ENCODE results near the gene TC2N.
"Not testable (repeated sequence)": the region's sequence is repeated elsewhere in the genome, so short reads cannot be mapped to it uniquely, and the experiment has no call there.

The TC2N gene

DNA sequence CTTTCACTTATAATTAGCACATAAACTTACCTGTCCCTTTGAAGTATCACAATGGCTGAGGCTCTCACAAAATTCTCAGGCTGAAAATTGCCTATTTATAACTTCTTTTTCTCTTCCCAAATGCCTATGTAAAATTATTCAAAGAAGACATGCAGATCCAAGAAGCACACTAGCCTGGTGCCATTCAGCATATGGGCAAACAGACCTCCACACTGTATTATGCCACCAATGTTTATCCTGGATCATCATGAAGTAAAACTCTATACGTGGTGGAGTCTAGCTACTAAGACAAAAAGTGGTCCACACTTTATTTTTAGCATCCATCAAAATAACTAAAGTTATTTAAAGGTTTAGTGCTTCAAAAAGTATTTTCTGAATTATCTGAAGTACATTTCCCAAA, 15.8 kb downstream of the TC2N start:
- no peak for DNase-seq (ENCODE audit: low read depth)
- H3K4me3 ChIP-seq (ENCODE audit: control insufficient read depth, low read depth, low read length), result no peak overlapping the region
- TF ChIP-seq, protein P1, sequence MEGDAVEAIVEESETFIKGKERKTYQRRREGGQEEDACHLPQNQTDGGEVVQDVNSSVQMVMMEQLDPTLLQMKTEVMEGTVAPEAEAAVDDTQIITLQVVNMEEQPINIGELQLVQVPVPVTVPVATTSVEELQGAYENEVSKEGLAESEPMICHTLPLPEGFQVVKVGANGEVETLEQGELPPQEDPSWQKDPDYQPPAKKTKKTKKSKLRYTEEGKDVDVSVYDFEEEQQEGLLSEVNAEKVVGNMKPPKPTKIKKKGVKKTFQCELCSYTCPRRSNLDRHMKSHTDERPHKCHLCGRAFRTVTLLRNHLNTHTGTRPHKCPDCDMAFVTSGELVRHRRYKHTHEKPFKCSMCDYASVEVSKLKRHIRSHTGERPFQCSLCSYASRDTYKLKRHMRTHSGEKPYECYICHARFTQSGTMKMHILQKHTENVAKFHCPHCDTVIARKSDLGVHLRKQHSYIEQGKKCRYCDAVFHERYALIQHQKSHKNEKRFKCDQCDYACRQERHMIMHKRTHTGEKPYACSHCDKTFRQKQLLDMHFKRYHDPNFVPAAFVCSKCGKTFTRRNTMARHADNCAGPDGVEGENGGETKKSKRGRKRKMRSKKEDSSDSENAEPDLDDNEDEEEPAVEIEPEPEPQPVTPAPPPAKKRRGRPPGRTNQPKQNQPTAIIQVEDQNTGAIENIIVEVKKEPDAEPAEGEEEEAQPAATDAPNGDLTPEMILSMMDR (IDR thresholded peaks at IDR 0.05; ENCODE audit: control insufficient read depth, insufficient read depth, low read depth, low read length, missing control alignments), result no peak

DNA sequence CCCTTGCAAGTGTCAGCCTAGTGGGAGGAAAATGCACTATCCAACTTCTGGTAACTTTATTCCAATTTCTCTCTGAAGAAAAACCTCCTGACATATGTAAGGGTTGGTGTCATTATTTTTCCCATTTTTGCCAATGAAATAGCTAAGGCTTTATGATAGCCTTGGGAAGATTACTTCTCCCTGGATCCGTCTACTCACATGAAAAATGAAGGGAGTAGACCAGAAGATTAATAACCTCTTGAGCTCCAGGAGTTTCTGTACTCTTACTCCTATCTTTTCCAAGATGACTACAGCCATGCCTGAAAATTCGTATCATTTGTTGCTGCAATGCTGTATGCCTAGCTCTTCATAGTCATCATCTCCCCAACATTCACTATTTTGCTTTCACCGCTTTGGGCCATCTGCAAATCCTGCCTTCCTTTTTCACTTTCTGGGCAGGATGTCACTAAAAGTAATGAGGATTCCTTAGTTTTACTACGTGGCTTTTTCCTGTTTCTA, 18.8 kb downstream of the TC2N start:
- no peak overlapping the region for H3K4me3 ChIP-seq (ENCODE audit: control insufficient read depth, low read depth, low read length)
- no peak for DNase-seq (ENCODE audit: low read depth)
- TF ChIP-seq, protein P1 (IDR thresholded peaks at IDR 0.05; ENCODE audit: control insufficient read depth, insufficient read depth, low read depth, low read length, missing control alignments), result no peak

DNA sequence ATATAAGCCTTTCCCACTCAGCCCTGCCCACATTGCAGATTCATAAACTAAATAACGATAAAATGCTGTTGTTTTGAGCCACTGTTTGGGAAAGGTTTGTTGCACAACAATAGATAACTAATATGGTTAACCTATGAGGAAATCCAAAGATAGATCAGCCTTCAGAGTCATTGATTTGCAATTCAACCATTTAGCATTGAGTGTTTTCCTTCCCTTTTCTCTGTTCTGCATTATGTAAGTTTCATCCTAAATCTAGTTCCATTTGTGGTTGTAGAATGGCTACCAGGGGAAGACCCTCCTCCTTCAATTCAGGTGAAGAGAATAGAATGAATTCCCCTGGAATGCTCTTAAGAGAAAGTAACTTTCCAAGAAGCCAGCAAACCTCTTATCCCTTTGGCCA, 19.6 kb downstream of the TC2N start:
- no peak for DNase-seq (ENCODE audit: low read depth)
- TF ChIP-seq, protein P1 (IDR thresholded peaks at IDR 0.05; ENCODE audit: control insufficient read depth, insufficient read depth, low read depth, low read length, missing control alignments), result no peak

DNA sequence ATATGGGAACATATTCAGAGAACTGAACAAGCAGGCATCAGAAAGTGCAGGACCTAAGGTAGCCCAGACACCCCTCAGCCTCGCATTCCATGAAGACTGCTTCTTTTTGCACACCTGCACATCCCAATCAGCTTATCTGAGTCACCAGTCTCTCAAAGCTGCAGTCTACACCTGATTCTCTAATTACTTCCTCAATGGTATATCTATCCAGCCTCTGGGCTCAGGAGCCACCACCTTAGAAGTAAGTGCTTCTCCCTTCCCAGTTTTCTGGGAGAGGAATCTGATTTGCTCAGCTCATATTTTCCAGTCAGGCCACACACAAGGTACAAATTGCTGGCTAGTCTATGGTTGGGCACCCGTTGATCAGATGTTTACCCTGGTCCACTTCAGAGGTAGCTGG, 21.7 kb downstream of the TC2N start:
- no peak for DNase-seq (ENCODE audit: low read depth)
- TF ChIP-seq, protein P1 (IDR thresholded peaks at IDR 0.05; ENCODE audit: control insufficient read depth, insufficient read depth, low read depth, low read length, missing control alignments), result no peak
- no peak overlapping the region for H3K4me3 ChIP-seq (ENCODE audit: control insufficient read depth, low read depth, low read length)

More for the DNA sequence above, 19.6 kb downstream of the TC2N start:
- H3K4me3 ChIP-seq (ENCODE audit: control insufficient read depth, low read depth, low read length), result no peak overlapping the region

DNA sequence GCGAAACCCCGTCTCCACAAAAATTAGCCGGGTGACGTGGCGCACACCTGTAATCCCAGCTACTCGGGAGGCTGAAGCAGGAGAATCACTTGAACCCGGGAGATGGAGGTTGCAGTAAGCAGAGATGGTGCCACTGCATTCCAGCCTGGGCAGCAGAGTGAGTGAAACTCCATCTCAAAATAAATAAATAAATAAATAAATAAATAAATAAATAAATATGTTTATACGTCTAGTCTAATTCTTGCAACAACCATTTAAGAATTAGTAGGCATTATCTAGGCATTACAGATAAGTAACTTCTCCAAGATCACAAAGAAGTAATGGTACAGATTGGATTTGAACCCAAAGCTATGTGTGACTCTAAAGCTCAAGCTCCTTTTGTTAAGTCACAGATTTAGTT, 22.3 kb downstream of the TC2N start:
- not testable (repeated sequence) for H3K4me3 ChIP-seq (ENCODE audit: control insufficient read depth, low read depth, low read length); DNase-seq (ENCODE audit: low read depth)

DNA sequence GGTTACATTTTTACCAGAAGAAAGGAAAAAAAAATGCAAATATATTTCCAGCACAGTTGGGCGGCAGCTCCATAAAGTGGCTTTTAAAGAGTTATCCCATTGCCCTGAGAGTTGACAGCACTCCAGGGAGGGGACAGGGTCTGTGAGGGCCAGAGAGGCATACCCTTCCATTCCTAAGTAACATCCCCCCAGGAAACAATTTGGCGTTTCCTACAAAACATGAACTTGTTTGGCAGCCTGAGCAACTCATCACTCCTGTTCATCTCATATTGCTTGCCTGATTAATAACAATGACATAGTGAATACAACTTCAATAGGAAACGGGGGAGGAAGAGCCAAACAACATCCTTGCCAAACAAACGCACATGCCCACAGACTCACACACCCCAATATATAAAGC, 23.3 kb downstream of the TC2N start:
- TF ChIP-seq, protein P1 (IDR thresholded peaks at IDR 0.05; ENCODE audit: control insufficient read depth, insufficient read depth, low read depth, low read length, missing control alignments), result no peak
- no peak for DNase-seq (ENCODE audit: low read depth)
- H3K4me3 ChIP-seq (ENCODE audit: control insufficient read depth, low read depth, low read length), result no peak overlapping the region

DNA sequence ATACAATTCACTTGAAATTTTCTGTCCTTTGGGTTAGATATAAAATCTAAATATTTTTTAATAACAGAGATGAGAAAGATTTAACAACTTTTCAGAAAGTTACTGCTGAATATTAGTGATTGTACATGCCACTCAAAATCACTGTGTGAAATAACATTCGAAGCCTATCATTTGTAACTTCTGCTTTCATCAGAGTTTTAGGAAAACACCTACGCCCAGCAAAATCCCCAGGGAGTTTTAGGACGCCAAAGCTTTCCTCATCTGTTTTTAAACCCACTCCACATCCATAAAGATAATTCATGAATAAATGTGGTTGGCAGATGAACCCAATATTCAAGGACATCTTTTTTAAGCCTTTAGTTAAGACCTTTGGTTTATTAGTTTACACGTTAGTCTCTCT, 23.9 kb downstream of the TC2N start:
- TF ChIP-seq, protein P1 (IDR thresholded peaks at IDR 0.05; ENCODE audit: control insufficient read depth, insufficient read depth, low read depth, low read length, missing control alignments), result no peak

More for the DNA sequence above, 23.9 kb downstream of the TC2N start:
- DNase-seq (ENCODE audit: low read depth), result no peak
- no peak overlapping the region for H3K4me3 ChIP-seq (ENCODE audit: control insufficient read depth, low read depth, low read length)

Measured in AG09309 (cell line).